GM12872 (cell line): ENCODE measurements around the gene MAP3K15.

Experiments used
- CTCF ChIP-seq: IDR thresholded peaks from 3 replicates; pipeline ENCODE4 v1.5.1; 2011; ENCODE audit warnings: low read depth, mild to moderate bottlenecking, low read length, moderate library complexity; ENCODE audit not compliant: insufficient read depth

Gene MAP3K15

GRCh38 chrX:19514791-19515614 is at the start of gene MAP3K15:
MAP3K15 (minus strand) TSS chrX:19515508; CDS start chrX:19515261, 247 bp downstream.
- no peak for TF ChIP-seq CTCF

GRCh38 chrX:19564606-19565005 is 49.3 kb upstream of the MAP3K15 start:
- no peak for TF ChIP-seq CTCF

- no peak for TF ChIP-seq CTCF
These were observed 48.4 kb upstream of the MAP3K15 start for GRCh38 chrX:19563746-19564145.

GRCh38 chrX:19563327-19563726 is 48.0 kb upstream of the MAP3K15 start:
- no peak for TF ChIP-seq CTCF

GRCh38 chrX:19560611-19561010 is 45.3 kb upstream of the MAP3K15 start:
- no peak for TF ChIP-seq CTCF

- no peak for TF ChIP-seq CTCF
These were observed 42.5 kb upstream of the MAP3K15 start for GRCh38 chrX:19557822-19558221.

GRCh38 chrX:19556202-19556601 is 40.9 kb upstream of the MAP3K15 start:
- no peak for TF ChIP-seq CTCF
